ENCODE results near the gene ZYG11A. TPM values are rescaled to one million over a fixed set of nuclear protein-coding genes. Genes with fewer than 3 reads are reported as not detected.

Gene ZYG11A
- total and polyA plus RNA-seq, 8 donors: 0.09 to 0.27 (median 0.14) TPM; not detected in 1

DNA sequence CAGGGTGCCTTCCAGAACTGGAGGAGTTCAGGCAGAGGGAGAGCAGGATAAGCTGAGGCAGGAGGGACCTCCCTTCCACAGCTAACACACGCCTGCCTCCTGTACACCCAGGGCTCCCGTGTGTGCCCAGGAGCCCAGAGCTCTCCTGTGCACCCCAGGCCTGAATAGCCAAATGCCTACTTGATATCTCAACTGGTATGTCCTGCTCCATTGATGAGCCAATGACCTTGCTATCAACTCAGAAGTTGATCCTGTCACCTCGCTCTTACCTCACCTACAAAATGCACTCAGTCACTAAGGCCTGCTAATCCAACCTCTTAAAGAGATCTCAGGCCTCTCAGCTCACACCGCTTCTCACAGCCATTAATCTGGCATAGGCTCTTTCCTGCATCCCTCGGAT is 71.9 kb downstream of the ZYG11A start:
- H3K4me3 ChIP-seq: no peak overlapping the region
- H3K27ac ChIP-seq: no peak overlapping the region
- DNase-seq (no peak), ATAC-seq (no peak)
- peaks cover 0 to 5% of the 10 kb centered on the region in 2 donors for H3K36me3 ChIP-seq
- no peaks in the 10 kb centered on the region for H3K4me1 ChIP-seq
- no peak for TF ChIP-seq CTCF (IDR thresholded peaks at IDR 0.05)
- no peaks in the 10 kb centered on the region for H3K9me3 ChIP-seq
- no peaks in the 10 kb centered on the region for H3K27me3 ChIP-seq
- intact Hi-C loops (cut with DNase I): no loop called here

DNA sequence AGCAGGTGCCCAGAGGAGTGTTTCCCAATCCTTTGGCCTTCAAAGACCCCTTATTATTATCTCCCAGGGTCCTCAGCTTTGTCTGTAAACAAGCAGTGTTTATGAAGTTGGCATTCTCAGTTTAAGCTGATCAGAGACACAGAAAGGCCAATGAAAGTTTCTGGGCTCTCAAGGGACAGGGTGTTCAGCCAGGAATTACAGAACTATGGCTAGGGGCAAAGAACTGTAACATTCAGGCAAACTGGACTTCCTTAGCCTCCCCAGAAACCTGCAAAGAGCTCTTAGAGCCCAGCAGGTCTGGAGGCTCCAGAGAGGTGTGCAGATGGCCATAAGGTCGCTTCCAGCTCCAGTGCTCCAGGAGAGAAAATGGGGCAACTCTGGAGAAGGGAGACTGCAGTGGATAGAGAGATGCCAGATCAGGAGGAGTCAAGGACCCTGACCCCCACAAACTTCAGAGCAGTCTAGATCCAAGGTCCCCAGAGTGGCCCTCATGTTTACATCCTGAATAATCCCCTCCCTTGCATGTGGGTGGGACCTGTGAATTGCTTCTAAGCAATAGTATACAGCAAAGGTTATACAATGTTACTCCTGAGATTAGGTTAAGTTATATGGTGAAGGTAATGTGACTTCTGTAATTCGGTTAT is 72.8 kb downstream of the ZYG11A start:
- intact Hi-C loops (cut with DNase I): no loop called here
- Histone ChIP-seq H3K9me3 (no peaks in the 10 kb centered on the region), H3K4me3 (no peak overlapping the region), H3K4me1 (no peaks in the 10 kb centered on the region), H3K27ac (no peak overlapping the region), H3K27me3 (no peaks in the 10 kb centered on the region), H3K36me3 (peaks cover 0 to 5% of the 10 kb centered on the region in 2 donors)
- TF ChIP-seq CTCF (IDR thresholded peaks at IDR 0.05): no peak
- DNase-seq: no peak
- ATAC-seq: no peak

DNA sequence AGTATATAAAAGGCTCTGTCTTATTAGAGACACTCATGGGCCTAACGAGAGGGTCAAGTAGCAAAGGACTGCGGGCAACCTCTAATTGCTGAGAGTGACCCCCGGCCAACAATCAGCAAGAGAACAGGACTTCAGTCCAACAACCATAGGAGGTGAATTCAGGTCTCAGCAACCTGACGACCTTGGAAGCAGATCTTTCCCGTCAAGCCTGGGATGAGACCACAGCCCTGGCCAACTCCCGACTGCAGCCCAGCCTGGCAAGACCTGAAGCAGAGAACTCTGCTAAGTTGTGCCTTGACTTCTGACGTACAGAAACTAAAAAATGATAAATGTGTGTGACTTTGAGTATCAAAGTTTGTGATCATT is 73.3 kb downstream of the ZYG11A start:
- H3K4me1 ChIP-seq: peaks cover 0 to 2% of the 10 kb centered on the region in 2 donors
- ATAC-seq: no peak
- TF ChIP-seq CTCF (IDR thresholded peaks at IDR 0.05): no peak
- H3K4me3 ChIP-seq: no peak overlapping the region
- intact Hi-C loops (cut with DNase I): no loop called here
- peaks cover 0 to 5% of the 10 kb centered on the region in 2 donors for H3K36me3 ChIP-seq
- H3K27me3 ChIP-seq: peaks cover 0 to under 1% of the 10 kb centered on the region in 2 donors
- no peak overlapping the region for H3K27ac ChIP-seq
- DNase-seq: no peak
- no peaks in the 10 kb centered on the region for H3K9me3 ChIP-seq

GRCh38 chr1:52916241-52916975 is 73.8 kb downstream of the ZYG11A start:
- H3K4me3 ChIP-seq: no peak overlapping the region
- intact Hi-C loops (cut with DNase I): no loop called here
- peaks cover 0 to 2% of the 10 kb centered on the region in 2 donors for H3K36me3 ChIP-seq
- peaks cover 0 to 5% of the 10 kb centered on the region in 2 donors for H3K4me1 ChIP-seq
- peaks cover 0 to 7% of the 10 kb centered on the region in 2 donors for H3K27me3 ChIP-seq
- DNase-seq (peak in 1 of 4 donors; percentile 21), ATAC-seq (no peak)
- no peaks in the 10 kb centered on the region for H3K9me3 ChIP-seq
- no peak overlapping the region for H3K27ac ChIP-seq
- TF ChIP-seq CTCF (IDR thresholded peaks at IDR 0.05): no peak

GRCh38 chr1:52917156-52917555 is 74.6 kb downstream of the ZYG11A start:
- Histone ChIP-seq H3K27me3 (peaks cover 0 to 13% of the 10 kb centered on the region in 2 donors), H3K9me3 (no peaks in the 10 kb centered on the region), H3K4me3 (no peak overlapping the region), H3K36me3 (no peaks in the 10 kb centered on the region), H3K4me1 (peaks cover 0 to 9% of the 10 kb centered on the region in 2 donors), H3K27ac (no peak overlapping the region)
- DNase-seq (peak in 2 of 4 donors; percentile 73 to 88), ATAC-seq (no peak)
- intact Hi-C loops (cut with DNase I): no loop called here
- TF ChIP-seq CTCF (IDR thresholded peaks at IDR 0.05): no peak

All from left lung (tissue), 10 donors.